ENCODE results near the gene CSAG3.
"Not testable (repeated sequence)": the region's sequence is repeated elsewhere in the genome, so short reads cannot be mapped to it uniquely, and the experiment has no call there.

- TF ChIP-seq EZH2 (IDR thresholded peaks at IDR 0.05; ENCODE audit: low read depth, unreplicated experiment); CTCF (conservative IDR thresholded peaks at IDR 0.05; ENCODE audit: low read depth in 2 of 2); REST (IDR thresholded peaks at IDR 0.05; ENCODE audit: unreplicated experiment); POLR2AphosphoS5 (IDR thresholded peaks at IDR 0.05; ENCODE audit: low read depth); EZH2phosphoT487 (IDR thresholded peaks at IDR 0.05; ENCODE audit: unreplicated experiment); CREB1 (CRISPR knock-in tag; IDR thresholded peaks at IDR 0.05; ENCODE audit: low read depth); ZNF331 (CRISPR knock-in tag; IDR thresholded peaks at IDR 0.05; ENCODE audit: low read depth); ZNF114 (CRISPR knock-in tag; IDR thresholded peaks at IDR 0.05); JUNB (IDR thresholded peaks at IDR 0.05; ENCODE audit: unreplicated experiment); STAT1 (IDR thresholded peaks at IDR 0.05; ENCODE audit: unreplicated experiment); ZNF462 (CRISPR knock-in tag; IDR thresholded peaks at IDR 0.05): not testable (repeated sequence)
- TF ChIP-seq, protein P1, sequence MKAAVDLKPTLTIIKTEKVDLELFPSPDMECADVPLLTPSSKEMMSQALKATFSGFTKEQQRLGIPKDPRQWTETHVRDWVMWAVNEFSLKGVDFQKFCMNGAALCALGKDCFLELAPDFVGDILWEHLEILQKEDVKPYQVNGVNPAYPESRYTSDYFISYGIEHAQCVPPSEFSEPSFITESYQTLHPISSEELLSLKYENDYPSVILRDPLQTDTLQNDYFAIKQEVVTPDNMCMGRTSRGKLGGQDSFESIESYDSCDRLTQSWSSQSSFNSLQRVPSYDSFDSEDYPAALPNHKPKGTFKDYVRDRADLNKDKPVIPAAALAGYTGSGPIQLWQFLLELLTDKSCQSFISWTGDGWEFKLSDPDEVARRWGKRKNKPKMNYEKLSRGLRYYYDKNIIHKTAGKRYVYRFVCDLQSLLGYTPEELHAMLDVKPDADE (IDR thresholded peaks at IDR 0.05) = not testable (repeated sequence)
Observed at GRCh38 chrX:152734143-152734858, 24.7 kb upstream of the CSAG3 start.

All from GM23338 (cell line).